Renal cortex interstitium (tissue), 11 donors: Measurements from ENCODE around the gene MRPS15. TPM values are rescaled to one million over a fixed set of nuclear protein-coding genes. Genes with fewer than 3 reads are reported as not detected.
"Not testable (repeated sequence)": the region's sequence is repeated elsewhere in the genome, so short reads cannot be mapped to it uniquely, and the experiment has no call there.

Experiments
- DNase-seq, 11 donors: peaks; one replicate each; pipeline ENCODE4 v3.0.0-alpha.2; 2013; ENCODE audit warnings: low read depth in 9 of 11, low spot score in 4 of 11; ENCODE audit errors: extremely low read depth in 1 of 11
- polyA plus RNA-seq, 3 donors: library from polyadenylated mRNA; unstranded; fragments of 120-200 nt; gene quantifications; one replicate each; pipeline ENCODE4 v1.2.1, GENCODE V29; 2013; ENCODE audit not compliant: insufficient read length in 3 of 3

The MRPS15 gene
- polyA plus RNA-seq, 3 donors = 70.7 to 72.8 (median 72.6) TPM

GRCh38 chr1:36493524-36493923 lies 29.3 kb upstream of the MRPS15 start:
- DNase-seq = no peak

DNA sequence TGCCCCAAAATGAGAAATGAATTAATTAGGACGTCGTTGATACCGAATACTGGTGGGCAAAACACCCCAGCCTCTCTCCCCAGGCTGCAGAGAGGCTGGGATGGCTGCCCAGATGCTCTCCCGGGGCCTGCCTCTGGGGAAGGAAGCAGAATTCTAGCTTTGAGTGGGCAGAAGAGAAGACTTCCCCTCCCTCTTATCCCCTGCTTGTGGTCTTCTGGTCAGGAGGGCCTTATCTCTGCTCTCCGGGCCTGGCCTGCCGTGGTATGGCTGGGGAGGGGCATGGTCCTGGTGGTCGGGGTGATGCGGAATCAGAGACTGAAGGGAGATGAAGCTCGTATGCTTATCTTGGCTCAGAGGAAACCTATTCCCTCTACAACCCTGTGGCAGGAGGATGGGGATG lies 28.3 kb upstream of the MRPS15 start:
- no peak for DNase-seq

- not testable (repeated sequence) for DNase-seq
Observed at GRCh38 chr1:36489258-36490051, 25.3 kb upstream of the MRPS15 start.

GRCh38 chr1:36487906-36488305 lies 23.7 kb upstream of the MRPS15 start:
- no peak for DNase-seq

- not testable (repeated sequence) for DNase-seq
Observed at GRCh38 chr1:36487336-36487725, 23.1 kb upstream of the MRPS15 start.

DNA sequence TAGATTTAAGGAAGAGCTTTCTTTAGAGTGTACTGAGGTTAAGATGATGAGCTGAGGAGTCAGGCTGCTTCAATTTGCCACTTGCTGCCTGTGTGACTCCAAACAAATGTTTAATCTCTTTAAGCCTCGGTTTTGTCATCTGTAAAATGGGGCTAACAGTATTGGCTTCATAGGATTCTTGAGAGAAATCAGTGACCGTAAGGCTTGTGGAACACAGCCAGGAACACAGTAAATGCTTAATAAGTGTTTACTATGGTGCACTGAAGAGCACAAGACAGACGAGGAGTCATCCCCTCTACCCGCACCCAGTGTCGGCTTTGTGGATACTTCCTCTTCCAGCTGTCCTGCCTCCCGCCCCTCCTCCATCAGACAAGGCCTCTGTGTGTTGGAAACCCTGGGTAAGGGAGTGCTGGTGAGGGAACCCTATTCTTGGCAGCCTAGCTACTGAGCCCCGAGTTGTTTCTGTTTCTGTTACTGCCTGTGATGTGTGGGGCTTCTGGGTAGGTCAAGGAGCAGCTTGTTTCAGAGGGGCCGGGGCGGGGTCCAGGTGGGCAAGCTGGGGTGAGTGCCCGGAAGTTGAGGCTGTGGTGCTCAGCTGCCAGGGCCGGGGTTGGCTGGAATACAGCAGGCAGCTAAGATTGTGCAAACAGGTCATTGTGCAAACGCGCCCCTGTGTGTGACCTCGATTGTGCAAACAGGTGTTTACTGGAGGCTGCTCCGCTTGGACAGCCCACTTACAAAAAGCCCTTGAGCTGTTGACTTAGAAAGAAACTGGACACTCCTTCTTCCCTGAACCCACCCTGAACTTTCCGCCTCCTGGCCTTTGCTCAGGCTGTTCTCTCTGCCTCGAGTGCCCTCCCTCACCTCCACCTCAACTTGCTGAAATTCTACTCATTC lies 22.5 kb upstream of the MRPS15 start:
- peak in 1 of 11 donors; percentile 29 for DNase-seq

DNA sequence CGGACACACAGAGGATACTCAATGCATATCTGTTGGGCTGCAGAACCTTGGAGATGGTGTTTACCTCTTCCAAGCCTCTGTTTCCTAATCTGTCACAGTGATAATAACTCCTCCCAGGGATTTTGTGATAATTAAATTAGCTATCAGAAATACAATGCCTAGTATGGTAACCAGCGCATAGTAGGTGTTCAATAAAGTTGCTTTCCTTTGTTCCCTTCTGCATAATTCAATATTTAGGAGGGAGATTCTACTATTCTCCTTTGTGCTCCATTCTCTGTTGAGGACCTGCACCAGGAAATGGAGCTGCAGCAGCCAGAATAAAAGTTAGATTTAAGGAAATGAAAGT lies 21.9 kb upstream of the MRPS15 start:
- no peak for DNase-seq

DNA sequence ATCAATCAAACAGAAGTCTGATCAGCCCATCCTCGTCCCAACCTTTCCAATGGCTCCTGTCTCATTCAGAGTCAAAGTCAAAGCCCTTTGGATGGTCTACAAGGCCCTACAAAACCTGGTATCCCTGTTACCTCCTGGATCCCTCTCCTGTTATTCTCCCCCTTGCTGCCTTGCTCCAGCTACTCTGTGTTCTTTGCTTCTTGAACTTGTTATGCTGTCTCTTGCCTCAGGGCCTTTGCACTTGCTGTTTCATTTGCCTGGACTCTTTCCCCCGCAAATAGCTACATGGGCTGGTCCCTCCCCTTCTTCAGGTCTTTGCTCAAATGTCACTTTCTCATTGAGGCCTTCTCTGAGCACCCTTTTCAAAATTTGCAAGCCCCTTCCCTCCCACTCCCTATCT lies 19.9 kb upstream of the MRPS15 start:
- no peak for DNase-seq

DNA sequence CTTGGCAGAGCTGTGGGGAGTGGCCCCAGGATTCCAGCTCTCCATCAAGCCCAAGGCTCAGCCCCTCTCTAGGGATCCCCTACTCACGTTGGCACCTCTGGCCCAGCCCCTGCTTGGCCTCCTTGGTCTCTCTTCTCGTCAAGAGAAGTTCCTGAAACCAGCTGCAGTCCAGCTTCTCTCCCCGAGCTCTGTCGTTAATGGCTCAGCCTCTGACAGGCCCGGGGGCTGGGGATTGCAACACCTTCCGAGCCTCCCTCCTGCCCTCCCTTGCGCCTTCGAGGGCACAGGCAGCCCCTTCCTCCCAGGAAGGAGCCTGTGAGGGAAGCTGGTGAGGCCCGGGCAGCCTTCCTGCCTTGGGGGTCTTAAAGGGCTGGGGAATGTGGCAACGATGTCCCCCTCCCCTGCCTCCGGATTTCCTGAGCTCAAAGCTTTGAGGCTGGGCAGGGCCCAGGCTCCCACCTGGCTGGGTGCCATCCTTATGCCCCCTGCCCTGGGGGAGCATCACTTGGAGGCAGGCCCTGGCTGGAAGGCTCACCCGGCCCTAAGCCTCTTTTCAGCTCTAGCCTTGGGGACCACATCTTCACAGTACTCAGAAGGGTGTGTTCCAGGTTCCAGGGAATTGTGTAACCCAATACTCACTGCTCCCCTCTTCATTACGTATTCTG lies 18.7 kb upstream of the MRPS15 start, which contains the start of gene CSF3R:
TSS of gene CSF3R (minus strand) at position 190 of the 665 bp plus-strand sequence. CDS start 3,417 bp downstream, outside the sequence.
- no peak for DNase-seq

DNA sequence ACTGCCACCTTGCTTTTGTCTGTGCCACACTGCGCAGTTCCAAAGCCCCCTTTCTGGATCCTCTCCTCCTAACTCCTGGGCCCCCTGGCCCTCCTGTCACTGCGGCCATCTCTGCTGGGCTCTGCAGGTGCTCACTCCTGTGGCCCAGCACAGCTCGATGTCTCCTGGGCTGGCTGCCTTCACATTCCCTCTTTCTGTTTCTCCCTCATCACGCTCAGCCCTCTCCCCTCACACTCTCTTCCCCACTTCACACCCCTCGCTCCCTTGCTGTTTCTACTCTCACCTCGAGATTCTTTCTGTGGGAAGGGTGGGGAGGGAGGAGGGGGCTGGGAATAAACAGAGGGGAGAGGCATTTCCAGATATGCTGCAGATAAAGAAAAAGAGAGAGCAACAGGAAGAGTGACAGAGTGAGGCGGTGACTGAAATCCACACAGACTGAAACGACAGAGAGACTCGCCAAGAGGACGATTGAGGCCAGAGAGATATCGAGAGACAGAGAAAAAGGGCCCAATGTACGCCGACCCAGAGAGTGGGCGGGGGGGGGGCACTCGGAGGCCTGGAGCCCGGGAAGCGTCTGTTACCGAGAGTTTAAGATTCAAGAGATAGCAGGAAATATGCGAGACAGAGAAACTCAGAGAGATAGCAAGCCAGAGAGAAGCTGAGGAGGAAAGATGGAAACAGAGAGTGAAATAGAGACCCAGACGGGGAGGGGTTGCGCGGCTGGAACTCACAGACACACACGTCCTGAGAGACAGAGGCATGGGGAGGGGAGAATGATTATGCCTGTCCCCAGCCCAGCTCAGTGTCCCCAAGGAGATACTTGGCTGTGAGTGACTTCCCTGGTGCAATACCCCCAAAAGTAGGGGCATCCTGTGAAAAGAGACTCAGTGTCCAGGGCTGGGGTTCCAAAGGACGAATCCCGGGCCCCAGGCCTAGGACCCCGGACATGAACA lies 17.9 kb upstream of the MRPS15 start:
- no peak for DNase-seq

DNA sequence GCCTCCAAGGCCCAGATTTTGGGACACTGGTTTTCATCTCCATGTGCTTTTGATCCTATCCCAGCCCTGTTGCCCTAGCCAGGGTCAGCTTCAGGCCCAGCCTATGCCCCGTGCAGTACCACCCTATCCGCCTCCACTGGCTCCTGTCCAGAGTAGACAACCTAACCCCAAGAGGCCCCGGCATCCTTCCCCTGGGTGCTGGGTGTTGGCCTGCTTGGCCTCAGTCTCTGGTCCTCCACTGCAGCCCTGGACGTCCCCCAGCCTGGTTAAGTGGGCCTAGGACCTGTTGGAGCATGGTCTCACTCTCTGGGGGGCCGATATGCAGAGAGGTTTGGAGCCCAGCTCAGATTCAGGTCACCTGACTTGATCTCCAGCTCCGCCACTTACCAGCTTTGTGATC lies 16.9 kb upstream of the MRPS15 start:
- no peak for DNase-seq

DNA sequence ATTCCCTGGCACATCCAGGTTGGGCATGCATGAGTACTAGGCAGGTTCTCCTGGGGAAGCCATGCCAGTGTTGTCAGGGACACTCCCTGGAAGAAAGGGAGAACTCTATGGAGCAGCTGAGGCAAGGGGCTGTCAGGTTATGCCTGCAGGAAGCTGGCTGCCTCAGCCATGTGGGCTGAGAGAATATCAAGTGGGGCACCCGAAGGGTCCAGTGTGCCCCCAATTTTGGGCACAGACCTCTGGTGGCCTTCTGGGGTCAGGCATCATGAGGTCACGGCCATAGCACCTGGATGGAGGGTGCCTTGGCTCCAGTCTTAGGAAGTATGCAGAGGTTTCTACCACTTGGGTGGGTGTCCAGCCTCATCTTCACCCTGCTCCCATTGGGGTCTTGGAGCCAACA lies 16.0 kb upstream of the MRPS15 start:
- DNase-seq = no peak

GRCh38 chr1:36479505-36480051 lies 15.4 kb upstream of the MRPS15 start:
- DNase-seq = no peak

DNA sequence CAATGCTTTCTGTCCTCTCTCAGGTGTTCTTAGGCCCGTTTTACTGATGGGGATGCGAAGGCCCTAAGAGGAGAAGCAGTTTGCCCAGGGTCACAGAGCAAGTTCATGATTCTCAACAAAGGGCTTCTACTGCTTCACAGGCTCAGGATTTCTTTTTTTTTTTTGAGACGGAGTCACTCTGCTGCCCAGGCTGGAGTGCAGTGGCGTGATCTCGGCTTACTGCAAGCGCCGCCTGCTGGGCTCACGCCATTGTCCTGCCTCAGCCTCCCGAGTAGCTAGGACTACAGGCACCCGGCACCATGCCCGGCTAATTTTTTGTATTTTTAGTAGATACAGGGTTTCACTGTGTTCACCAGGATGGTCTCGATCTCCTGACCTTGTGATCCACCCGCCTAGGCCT lies 13.4 kb upstream of the MRPS15 start:
- not testable (repeated sequence) for DNase-seq

- no peak for DNase-seq
Observed at GRCh38 chr1:36476945-36477344, 12.8 kb upstream of the MRPS15 start.

GRCh38 chr1:36475910-36476604 lies 11.9 kb upstream of the MRPS15 start:
- no peak for DNase-seq

GRCh38 chr1:36475341-36475740 lies 11.2 kb upstream of the MRPS15 start:
- no peak for DNase-seq

DNA sequence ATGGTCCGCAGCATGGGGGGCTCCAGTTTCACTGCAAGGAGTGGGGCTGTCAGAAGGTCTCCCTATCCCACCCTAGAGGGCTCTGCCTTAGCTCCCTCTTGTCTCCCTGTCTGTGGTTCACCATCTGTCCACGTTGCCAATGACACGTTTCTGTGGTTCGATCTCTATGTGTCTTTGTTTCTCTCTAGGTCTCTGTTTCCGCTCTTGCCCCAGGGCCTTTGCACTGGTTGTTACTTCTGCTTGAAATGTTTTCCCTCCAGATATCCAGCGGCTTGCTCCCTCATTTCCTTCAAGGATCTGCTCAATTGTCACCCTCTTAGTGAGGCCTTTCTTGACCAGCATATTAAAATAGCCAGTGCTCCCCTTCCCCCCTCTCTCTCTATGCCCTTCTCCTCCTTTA lies 8.5 kb upstream of the MRPS15 start:
- DNase-seq = no peak
